Neutrophil (primary cell): ENCODE data around the gene COL6A2.

Experiments used
- H3K27ac ChIP-seq: fragments of 200-600 bp; sonication (generic); 2 replicates; pipeline ENCODE4 v1.5.1; 2016; ENCODE audit warnings: mild to moderate bottlenecking, moderate library complexity
- H3K27me3 ChIP-seq: fragments of 200-600 bp; sonication (generic); 2 replicates; pipeline ENCODE4 v1.6.0; 2016; ENCODE audit warnings: mild to moderate bottlenecking
- H3K36me3 ChIP-seq: fragments of 200-600 bp; sonication (generic); 2 replicates; pipeline ENCODE4 v1.5.1; 2017
- H3K4me1 ChIP-seq, 2 experiments: fragments of 200-600 bp in 1 of 2; sonication (generic) in 1 of 2; 1 replicate in 1 of 2; 2 replicates in 1 of 2; pipeline versions ENCODE4 v1.5.1 to v1.6.1; 2013 to 2016; ENCODE audit warnings: low read depth in 1 of 2, low read length in 1 of 2, mild to moderate bottlenecking in 1 of 2, moderate library complexity in 1 of 2; ENCODE audit not compliant: control insufficient read depth in 1 of 2, insufficient read depth in 1 of 2
- H3K4me3 ChIP-seq, 2 experiments: fragments of 200-600 bp in 1 of 2; sonication (generic) in 1 of 2; 1 replicate in 1 of 2; 2 replicates in 1 of 2; pipeline ENCODE4 v1.5.1; 2013 to 2016; ENCODE audit warnings: low read depth in 1 of 2, low read length in 1 of 2, mild to moderate bottlenecking in 1 of 2, moderate library complexity in 1 of 2
- H3K9me3 ChIP-seq: fragments of 200-600 bp; sonication (generic); 2 replicates; pipeline ENCODE4 v1.5.1; 2016
- TF ChIP-seq, protein P1 (sequence below): fragments of 200-600 bp; sonication (generic); IDR thresholded peaks from 2 replicates; pipeline ENCODE4 v1.5.1; 2016; ENCODE audit warnings: antibody characterized with exemption

COL6A2 gene

DNA sequence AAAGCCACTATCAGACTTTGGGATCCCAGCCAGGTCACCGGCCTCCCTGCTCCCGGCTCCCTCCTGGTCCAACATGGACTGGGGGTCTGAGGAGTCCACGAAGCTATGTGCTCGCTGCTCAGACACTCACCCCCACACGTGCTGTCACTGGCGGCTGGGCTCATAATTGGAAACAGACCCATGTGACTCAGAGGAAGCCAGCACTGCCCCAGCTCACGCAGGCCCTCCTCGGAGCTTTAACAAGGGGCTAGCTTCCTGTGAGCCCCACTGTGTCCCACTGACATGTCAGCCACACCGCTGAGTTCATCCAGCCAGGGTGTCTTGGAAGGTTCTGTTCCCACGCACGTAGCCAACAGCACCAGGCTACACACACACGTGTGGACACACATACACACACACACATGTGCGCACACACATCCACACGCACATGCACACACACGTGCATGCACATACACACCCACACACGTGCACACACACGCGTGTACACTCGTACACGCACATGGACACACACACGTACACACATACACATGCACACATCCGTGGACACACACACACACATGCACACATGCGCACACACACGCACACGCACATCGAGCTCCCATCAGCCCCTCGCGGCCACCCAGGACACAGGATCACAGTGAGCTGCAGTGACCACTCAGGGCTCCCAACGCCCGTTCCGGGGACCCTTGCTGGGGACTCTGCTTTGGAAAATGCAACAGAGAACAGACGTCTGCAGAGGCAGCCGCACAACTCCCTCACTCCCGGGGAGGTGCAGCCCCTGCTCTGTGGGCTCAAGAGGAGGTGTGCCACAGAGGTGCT, 18.4 kb upstream of the COL6A2 start:
- no peaks in the 10 kb centered on the region for H3K9me3 ChIP-seq
- no peaks in the 10 kb centered on the region for H3K36me3 ChIP-seq
- H3K4me3 ChIP-seq, result no peak overlapping the region
- TF ChIP-seq, protein P1, sequence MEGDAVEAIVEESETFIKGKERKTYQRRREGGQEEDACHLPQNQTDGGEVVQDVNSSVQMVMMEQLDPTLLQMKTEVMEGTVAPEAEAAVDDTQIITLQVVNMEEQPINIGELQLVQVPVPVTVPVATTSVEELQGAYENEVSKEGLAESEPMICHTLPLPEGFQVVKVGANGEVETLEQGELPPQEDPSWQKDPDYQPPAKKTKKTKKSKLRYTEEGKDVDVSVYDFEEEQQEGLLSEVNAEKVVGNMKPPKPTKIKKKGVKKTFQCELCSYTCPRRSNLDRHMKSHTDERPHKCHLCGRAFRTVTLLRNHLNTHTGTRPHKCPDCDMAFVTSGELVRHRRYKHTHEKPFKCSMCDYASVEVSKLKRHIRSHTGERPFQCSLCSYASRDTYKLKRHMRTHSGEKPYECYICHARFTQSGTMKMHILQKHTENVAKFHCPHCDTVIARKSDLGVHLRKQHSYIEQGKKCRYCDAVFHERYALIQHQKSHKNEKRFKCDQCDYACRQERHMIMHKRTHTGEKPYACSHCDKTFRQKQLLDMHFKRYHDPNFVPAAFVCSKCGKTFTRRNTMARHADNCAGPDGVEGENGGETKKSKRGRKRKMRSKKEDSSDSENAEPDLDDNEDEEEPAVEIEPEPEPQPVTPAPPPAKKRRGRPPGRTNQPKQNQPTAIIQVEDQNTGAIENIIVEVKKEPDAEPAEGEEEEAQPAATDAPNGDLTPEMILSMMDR, result no peak
- no peaks in the 10 kb centered on the region for H3K4me1 ChIP-seq
- H3K27ac ChIP-seq, result no peak overlapping the region
- H3K27me3 ChIP-seq, result peaks cover 3% of the 10 kb centered on the region

DNA sequence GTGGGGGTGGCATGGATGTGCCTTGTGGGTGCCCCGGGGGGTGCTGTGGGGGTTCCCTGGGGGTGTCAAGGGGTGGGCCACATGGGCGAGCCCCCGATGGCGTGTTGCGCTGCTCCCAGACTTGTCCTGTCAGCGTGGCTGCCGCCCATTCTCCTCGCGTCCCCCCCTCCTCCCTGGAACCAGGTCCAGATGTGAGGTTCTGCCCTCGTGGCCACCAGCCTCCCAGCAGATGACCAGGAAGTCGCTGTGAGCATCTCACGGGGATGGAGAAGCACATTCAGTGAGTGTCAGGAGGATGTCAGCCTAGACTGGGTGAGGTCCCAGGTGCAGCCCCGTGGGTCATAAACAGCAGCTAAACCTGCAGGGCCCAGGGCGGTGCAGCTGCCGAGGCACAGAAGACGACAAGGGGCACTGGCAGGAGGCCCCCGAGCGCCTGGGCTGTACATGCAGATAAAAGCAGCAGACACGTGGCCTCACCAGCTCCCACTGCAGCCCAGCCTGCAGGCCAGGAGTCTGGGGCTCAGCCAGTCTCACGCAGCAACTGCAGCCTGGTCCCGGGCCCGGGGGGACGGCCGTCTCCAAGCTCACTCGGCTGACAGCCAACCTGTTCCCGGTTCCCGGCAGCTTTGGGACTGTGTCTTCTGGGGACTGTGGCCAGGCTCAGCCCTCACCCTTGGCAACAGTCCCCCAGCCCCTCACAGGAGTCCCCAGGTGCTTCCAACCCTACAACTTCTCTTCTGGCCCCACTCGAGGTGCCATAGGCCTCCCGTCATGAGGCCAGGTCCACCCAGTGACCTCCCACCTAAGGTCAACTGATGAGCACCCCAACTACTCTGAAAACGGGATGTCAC, 17.5 kb upstream of the COL6A2 start:
- Histone ChIP-seq H3K27me3 (no peaks in the 10 kb centered on the region), H3K4me1 (no peaks in the 10 kb centered on the region)
- TF ChIP-seq, protein P1, result no peak

DNA sequence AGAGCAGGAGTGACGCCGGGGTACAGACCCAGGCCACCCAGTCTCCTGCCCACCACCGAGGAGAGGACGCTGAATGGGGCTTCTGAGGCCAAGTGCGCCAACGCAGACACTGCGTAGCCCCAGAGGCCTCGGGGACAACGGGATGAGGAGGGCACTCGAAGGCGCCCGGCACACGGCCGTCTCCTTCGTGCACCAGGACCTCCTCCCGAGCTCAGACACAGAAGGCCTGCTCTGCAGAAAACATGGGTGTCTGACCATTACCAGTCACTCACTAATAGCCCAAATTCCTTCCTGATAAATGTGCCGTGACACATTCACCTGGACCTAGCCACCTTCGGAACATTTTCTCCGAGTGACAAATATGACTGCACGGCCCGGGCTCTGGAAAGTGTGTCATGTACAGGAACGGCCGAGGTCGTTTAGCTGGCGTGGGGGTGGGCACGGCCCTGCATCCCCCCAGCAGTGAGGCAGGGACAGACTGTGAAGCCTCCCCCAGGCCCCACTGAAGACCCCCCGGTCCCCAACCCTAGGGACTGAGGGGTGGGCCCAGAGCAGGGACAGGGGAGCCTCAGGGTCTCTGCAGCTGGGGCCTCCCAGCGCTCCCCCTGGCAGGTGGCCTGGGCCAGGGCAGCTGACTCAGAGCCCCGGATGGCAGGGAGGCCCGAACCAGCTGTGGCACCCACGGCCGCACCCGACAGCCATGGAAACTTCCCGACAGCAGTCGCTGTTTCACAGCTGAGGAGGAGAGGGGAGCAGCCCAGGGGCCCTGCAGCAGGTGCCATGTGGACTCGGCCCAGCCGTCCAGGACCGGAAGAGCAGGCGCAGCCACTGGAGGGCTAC, 16.7 kb upstream of the COL6A2 start:
- Histone ChIP-seq H3K9me3 (no peaks in the 10 kb centered on the region), H3K4me3 (no peak overlapping the region), H3K27me3 (no peaks in the 10 kb centered on the region), H3K4me1 (no peaks in the 10 kb centered on the region), H3K27ac (no peak overlapping the region), H3K36me3 (no peaks in the 10 kb centered on the region)
- TF ChIP-seq, protein P1, result no peak

More for the DNA sequence above, 17.5 kb upstream of the COL6A2 start:
- H3K9me3 ChIP-seq, result no peaks in the 10 kb centered on the region
- H3K36me3 ChIP-seq, result no peaks in the 10 kb centered on the region
- H3K4me3 ChIP-seq, result no peak overlapping the region
- H3K27ac ChIP-seq, result no peak overlapping the region

DNA sequence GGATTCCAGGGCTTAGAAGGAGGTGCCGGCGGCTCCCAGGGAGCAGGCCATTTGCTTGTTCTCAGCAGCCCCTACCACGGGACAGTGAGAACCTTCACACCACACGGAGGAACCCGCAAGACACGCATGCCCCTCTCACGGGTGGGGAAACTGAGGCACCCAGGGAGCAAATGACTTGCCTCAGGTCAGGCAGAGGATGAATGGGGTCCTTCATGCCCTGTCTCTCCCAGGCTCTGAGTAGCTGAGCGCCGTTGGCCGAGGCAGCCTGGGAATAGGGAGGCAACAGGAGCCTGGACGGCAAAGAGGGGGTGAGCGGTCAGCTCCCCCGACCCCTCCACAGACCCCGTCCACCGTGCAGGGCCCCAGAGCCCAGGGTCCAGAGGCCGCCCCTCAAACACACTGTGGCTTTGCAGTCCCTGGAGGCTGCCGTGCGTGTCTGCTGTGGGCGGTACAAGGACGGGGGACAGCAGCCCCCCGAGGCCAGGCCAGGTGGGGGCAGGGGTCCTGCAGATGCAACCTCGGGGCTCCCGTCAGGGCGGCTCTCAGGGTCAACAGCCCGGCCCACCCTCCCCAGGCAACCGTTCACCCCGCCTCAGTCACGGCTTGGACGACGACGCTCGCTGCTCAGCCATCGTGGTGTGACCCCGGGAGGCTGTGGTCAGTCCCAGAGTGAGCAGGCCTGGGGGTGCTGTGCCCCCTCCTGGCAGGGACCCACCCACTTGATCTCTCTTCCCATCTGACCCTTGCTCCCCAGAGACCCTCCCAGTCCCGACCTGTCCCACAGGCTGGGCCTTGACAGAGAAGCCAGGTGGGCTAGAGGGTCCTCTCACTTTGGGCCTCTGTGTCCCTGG, 15.8 kb upstream of the COL6A2 start:
- H3K27me3 ChIP-seq, result no peaks in the 10 kb centered on the region
- no peak overlapping the region for H3K4me3 ChIP-seq
- no peaks in the 10 kb centered on the region for H3K4me1 ChIP-seq
- no peak overlapping the region for H3K27ac ChIP-seq
- no peaks in the 10 kb centered on the region for H3K9me3 ChIP-seq
- H3K36me3 ChIP-seq, result no peaks in the 10 kb centered on the region
- TF ChIP-seq, protein P1, result no peak

DNA sequence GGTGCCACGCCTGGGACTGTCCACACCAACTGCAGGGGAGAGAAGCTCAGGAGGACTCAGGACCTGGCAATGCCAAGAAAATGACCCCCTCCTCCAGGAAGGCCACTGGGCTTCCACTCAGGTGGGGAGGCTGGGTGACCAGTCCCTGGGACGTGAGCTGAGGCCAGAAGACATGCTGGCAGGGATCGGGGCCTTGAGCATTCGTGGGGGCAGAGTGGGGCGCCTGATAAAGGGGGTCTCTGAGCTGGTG, 15.3 kb upstream of the COL6A2 start:
- H3K27me3 ChIP-seq, result no peaks in the 10 kb centered on the region
- no peak overlapping the region for H3K4me3 ChIP-seq
- no peak overlapping the region for H3K27ac ChIP-seq
- TF ChIP-seq, protein P1, result no peak
- H3K36me3 ChIP-seq, result no peaks in the 10 kb centered on the region
- H3K4me1 ChIP-seq, result no peaks in the 10 kb centered on the region
- no peaks in the 10 kb centered on the region for H3K9me3 ChIP-seq
